NCI-H1436 treated with DMSO at 0.1 percent for 48 hours (cell line): Measurements from ENCODE around the gene RAD51B.

Experiments
- DNase-seq: peaks from one replicate; lab custom pipeline; 2025; lab: John Stamatoyannopoulos, UW

Gene RAD51B

DNA sequence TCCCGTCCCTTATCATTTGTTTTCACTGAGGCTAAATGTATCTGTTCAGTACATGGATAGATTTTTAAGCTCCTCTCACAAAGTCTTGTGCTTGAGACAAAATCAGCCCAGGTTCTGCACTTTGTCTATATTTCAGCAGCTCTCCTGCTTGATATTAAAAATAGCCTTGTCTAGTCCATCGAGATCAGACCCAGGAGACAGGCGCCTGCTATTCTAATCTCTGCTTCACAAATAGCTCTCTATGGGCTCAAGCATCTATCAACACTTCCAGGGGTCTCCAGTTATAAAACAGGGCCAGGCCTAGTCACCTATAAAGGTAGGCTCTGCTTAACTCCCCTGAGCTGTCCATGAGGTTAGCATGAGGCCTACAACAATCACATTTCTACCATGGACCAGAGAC, 910.8 kb downstream of the RAD51B start:
- no peak for DNase-seq

DNA sequence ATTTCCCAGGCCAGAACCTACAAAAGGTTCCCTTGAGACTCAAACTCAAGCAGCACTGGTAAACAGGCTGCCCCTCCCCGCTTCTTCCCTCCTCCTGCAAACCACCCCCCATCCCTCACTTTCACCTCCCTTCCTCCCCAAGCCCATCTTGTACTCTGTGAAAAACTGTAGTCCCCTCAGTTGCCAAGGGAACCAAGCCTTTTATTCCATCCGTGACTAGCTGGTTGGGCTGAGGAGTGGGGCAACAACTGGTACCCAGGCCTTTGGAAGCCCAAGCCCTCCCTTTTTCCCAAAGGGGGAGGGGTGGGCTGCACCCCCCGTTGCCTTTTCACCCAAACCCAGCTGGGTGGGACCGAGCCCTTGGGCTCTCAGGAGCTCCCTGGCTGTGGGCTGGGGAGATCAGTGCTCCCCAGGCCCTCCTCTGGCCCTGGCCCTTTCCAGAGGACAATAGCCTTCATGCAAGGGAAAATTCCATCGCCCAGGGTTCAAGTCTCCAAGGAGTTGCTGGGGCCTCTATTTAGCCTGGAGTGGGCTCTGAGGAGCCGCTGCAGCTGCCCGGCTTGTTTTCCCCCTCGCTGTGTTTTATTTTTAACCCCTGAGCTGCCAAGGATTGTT, 911.3 kb downstream of the RAD51B start:
- no peak for DNase-seq

- DNase-seq, result no peak
These were observed 913.7 kb downstream of the RAD51B start for GRCh38 chr14:68733086-68733914.

DNA sequence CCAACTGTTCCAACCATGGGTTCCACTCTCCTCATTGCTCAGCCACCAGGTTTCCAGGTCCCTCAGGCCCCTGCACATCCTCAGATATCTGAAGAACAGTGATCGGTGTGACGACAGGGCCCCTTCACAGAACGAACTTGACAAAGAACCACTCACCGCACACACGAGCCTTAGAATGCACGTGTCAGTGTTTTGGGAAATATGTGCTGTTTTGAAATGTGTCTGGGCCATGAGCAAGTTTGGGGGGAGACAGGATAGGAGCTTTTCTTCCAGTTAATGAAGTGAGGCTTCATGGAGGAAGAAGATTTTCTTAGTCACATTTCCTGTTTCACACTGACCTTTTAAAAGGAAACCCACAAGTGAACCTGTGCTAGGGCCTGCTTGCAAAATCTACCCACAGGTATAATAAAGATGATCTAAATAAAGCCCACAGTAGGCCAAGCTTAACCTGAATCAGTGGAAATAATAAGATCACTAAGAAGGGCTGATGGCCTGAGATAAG, 914.7 kb downstream of the RAD51B start:
- no peak for DNase-seq

- DNase-seq, result no peak
These were observed 916.3 kb downstream of the RAD51B start for GRCh38 chr14:68735856-68736255.

- no peak for DNase-seq
These were observed 916.9 kb downstream of the RAD51B start for GRCh38 chr14:68736471-68736871.

DNA sequence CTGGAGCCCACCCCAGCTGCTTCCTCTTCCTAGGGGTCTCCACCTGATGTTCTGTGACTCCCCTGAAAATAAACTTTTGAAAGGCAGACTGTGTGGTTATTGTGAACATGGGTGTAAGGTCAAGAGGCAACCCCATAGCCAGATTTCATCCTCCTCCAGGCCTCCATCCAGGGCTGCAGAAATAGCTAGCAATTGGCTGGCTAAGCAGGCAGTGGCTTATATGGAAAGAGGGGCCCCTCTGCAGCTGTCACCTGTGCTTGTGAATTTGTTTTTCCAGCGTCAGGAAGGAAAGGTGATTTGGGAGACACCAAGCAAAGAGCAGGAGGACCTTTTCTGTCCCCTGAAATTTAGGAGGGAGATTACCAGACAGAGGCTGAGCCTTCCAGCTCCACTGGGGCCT, 917.5 kb downstream of the RAD51B start:
- DNase-seq, result no peak

DNA sequence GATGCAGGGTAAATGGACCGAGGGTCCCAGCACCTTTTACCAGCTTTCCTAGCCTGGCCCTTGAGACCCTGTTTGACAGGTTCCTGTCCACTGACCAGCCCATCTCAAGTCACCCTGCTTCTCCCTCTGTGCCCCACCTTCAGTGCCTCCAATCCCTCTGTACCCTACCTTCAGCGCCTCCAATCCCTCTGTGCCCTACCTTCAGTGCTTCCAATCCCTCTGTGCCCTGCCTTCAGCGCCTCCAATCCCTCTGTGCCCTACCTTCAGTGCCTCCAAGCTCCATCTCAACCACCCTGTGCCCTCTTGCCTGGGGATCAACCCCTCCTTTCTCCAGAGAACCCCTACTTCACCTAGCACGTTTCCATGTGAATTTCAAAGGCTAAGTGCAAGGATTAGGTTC, 919.0 kb downstream of the RAD51B start:
- DNase-seq, result no peak

DNA sequence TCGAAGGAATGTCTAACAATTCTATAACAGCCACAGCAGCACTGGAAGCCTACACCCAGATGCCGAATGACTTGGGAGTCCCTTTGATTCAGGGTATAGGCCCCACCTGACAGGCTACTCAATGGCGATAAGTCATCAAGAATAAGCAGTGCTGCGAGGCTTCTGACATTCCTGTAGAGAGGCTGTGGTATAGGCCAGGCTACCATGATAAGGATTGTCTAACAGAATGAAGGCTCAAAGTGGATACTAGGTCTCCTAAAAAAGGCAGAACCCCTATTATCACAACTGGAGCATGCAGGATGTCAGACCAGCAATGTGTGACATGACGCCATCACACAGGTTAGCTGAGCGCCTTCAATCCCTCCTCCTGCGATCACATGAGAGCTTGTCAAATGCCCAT, 920.1 kb downstream of the RAD51B start:
- DNase-seq, result no peak

- no peak for DNase-seq
These were observed 921.4 kb downstream of the RAD51B start for GRCh38 chr14:68740788-68741476.

- no peak for DNase-seq
These were observed 921.9 kb downstream of the RAD51B start for GRCh38 chr14:68741477-68741791.

- no peak for DNase-seq
These were observed 922.4 kb downstream of the RAD51B start for GRCh38 chr14:68741839-68742470.

DNA sequence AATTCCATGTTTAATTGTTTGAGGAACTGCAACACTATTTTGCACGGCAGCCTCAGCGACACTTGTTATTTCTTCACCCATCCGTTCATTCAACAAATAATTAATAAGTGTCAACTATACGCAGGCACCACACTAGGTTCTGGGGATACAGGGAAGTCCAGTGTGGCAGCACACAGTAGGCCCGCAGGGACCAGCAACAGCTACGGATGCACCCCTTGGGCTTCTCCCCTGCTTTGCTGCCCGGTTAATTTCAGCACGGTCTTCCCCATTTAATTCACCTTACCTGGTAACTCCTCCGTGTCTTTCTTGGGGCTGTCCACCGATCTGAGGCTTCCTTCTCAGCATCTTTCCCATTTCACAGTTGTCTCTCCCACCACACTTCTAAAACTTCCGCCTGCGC, 925.0 kb downstream of the RAD51B start:
- DNase-seq, result no peak

DNA sequence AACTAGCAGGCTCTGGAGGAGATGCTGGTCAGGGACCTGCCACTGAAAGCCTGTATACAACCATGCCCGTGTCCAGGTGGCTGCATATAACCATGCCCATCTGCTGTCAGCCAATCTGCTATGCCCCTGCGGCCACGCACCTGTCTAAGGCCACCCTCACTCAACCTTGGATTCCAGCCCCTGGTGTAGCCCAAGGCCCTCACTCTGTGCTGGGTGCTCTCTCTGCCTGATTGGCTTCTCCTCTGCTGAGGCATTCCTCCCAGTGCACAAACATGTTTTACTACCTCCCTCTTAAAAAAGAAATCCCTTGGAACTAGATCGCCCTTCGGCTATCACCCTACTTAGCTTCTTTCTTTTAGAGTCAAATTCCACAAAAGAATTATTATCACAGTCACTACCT, 927.8 kb downstream of the RAD51B start:
- DNase-seq, result no peak

DNA sequence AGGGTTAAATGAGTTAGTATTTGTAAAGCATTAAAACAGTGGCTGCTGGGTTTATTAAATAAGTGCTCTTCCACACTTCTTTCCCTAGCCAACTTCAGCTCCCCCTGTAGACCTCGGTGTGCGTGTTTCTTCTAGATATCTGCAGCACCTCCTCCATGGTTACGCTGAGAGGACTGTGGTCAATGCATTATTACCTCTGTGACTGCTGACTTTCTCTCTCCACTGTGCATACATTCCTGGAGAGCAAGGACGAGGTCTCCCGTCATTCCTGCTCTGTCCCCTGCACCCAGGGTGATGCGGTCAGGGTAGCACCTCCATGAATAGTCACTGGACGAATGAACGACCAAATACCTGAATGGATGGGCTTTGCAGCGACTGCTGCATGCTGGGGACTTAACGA, 928.7 kb downstream of the RAD51B start:
- DNase-seq, result no peak

- no peak for DNase-seq
These were observed 929.1 kb downstream of the RAD51B start for GRCh38 chr14:68748691-68749090.

DNA sequence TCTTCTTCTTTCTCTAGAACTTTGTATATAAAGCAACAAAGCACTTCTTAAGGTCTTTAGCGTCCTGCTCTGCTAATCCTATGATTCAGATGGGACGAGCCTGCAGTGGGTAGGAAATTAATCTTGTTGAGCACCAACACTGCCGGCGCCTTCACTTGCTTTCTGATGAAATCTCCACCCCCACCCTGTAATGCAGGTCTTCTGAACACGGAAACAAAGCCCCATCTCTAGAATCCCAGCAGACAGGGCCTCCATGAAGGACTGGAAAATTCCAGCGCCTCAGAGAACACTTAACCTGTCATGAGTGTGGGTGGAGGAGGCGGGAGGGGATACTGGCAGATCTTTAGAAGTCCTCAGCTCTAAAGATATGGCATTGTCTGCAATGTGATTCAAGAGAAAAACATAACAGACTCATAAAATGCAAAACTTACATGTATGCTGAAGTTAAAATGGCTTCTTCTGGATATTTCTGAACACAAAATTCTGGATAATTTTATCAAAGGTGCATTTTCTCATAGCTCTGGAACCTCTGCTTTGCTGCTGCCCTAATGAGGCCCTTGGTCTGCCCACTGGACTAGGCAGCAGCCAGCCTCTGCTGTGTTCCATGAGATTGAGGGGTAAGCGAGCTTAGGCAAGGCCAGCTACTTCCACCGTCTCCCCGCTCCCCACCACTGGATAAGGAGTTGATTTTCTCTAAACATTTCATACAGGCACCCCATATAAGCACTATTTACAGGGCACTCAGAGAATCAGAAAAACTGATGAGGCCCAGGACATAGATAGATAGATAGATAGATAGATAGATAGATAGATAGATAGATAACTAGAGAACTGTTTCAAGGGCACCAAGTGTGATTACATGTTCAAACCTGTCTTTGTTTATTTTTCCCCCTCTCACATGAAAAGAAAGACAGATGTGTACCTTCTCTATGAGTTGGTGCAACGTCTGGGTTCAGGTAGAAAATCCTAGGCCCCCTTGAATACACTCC, 930.2 kb downstream of the RAD51B start:
- DNase-seq, result no peak

DNA sequence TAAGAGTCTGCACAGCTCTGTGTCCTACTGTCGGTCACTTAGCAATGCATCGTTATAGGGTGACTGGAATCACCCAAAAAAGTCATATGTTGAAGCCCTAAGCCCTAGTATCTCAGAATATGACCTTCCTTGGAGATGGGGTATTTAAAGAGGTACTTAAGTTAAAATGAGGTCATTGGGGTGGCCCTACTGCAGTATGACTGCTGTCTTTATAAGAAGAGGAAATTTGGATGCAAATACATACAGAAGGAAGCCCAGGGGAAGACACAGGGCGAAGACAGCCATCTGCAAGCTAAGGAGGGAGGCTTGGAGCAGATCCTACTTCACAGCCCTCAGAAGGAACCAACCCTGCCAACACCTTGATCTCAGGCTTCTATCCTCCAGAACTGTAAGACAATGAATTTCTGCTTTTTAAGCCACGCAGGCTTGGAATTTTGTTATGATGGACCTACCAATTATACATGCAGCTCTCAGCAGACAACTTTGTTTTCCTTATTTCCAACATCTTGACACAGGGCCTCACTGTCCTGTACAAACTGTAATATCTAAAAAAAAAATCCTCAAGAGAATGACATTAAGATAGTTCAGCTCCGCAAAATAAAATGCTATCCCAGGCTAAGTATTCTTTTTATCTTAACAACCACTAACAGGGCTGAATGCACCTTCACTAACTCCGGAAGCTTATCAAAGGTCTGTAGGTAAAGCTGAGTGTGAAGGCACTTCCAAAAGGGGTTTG, 932.9 kb downstream of the RAD51B start:
- no peak for DNase-seq

DNA sequence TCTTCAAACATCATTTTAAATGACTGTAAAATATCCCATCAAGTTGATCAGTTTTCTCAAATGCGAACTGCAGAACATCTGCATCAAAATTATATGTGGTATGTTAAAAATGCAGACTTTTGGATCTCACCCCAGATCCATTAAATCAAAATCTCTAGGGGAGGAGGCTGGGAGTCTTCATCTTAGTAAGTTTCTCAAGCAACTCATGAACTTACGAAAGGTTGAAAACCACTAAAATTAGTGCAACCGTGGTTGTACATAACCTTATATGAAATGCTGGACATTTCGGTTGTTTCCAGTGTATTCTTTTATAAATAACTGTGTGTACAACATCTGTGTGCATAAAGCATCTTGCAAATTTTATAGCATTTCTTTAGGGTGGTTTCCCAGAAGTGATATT, 934.1 kb downstream of the RAD51B start:
- no peak for DNase-seq

- no peak for DNase-seq
These were observed 935.4 kb downstream of the RAD51B start for GRCh38 chr14:68755016-68755353.

DNA sequence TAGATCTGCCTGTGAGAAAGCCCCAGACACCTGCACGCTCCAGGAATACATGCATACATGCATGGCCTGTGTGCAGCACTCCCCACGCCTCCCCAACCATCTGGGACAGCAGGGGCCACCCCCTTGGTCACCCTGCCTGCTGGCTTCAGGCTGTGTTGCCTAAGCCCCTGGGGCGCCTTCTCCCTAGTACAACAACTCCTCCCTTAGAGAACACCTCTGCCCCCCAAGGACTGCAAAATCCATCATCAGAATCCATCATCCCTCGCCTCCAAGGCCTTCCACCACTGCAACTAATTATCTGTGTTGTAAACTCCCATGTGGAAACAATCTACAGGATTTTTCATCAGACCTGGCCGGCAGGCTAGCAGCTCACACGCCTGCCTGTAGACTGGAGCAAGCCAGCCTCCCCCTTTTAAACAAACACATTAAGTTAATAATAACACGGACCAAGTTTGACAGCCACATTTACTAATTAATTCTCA, 936.5 kb downstream of the RAD51B start:
- DNase-seq, result no peak
